ENCODE measurements around the gene C15orf39.

The C15orf39 gene

DNA sequence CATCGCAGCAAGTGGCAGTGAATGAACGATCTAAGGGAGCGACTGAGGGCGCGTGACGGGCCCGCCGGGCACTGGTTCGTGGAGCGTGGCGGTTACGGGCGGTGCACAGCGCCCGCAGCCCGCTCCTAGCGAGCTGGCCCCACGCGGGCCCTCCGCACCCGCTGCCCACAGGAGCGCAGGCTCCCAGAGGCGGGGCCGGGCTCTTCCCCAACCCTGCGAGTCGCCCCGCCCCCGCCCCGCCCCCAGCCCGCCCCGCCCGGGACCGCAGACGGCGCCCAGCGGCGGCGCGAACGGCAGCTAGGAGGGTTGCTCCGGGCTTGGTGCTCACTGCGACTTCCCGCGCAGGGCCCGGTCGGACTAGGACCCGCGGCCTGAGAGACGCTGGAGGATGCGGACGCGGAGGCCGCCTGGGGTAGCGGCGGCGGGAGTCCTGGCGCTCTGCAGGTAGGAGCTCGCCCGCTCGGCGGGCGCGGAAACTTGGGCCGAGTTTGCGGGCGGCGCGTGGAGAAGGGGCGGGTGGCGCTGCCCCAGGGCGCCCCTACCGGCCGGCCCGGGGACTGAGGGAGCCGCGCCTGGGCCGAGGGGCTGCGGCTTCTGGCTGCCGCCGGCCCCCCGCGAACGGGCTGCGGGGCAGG, at the start of gene C15orf39:
C15orf39 (plus strand) TSS at position 267 of the 635 bp plus-strand sequence. CDS start 4,167 bp downstream, outside the sequence.
- TF ChIP-seq, protein P1, sequence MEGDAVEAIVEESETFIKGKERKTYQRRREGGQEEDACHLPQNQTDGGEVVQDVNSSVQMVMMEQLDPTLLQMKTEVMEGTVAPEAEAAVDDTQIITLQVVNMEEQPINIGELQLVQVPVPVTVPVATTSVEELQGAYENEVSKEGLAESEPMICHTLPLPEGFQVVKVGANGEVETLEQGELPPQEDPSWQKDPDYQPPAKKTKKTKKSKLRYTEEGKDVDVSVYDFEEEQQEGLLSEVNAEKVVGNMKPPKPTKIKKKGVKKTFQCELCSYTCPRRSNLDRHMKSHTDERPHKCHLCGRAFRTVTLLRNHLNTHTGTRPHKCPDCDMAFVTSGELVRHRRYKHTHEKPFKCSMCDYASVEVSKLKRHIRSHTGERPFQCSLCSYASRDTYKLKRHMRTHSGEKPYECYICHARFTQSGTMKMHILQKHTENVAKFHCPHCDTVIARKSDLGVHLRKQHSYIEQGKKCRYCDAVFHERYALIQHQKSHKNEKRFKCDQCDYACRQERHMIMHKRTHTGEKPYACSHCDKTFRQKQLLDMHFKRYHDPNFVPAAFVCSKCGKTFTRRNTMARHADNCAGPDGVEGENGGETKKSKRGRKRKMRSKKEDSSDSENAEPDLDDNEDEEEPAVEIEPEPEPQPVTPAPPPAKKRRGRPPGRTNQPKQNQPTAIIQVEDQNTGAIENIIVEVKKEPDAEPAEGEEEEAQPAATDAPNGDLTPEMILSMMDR (IDR thresholded peaks at IDR 0.05; ENCODE audit: low read depth, low read length): peak; percentile 35
- DNase-seq (ENCODE audit: extremely low read depth, low read depth): peak; percentile 23

DNA sequence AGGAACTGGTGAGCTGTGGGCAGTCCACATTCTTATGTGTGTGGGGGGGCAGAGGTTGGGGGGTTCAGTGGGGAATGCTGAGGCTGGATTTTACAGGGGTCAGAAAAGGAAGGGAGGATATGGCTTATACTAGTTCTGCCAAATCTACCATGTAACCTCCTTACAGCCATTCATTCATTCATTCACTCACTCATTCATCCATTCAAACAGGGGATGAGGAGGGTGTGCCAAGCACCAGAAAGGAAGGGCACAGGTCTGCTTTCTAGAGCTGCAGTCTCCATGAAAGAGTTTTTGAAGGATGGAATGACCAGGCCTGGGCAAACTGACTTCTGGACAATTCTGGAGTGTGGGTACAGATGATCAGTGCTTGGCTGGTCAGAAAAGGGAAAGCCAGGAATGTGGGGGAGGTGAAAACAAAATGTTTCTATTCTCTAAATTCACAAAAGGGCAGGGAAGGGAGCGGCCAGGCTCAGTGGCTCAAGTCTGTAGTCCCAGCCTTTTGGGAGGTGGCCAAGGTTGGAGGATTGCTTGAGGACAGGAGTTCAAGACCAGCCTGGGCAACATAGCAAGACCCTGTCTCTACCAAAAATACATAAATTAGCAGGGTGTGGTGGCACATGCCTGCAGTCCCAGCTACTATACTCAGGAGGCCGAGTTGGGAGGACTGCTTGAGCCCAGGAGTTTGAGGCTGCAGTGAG, 49.2 kb upstream of the C15orf39 start:
- TF ChIP-seq, protein P1 (IDR thresholded peaks at IDR 0.05; ENCODE audit: low read depth, low read length): no peak

DNA sequence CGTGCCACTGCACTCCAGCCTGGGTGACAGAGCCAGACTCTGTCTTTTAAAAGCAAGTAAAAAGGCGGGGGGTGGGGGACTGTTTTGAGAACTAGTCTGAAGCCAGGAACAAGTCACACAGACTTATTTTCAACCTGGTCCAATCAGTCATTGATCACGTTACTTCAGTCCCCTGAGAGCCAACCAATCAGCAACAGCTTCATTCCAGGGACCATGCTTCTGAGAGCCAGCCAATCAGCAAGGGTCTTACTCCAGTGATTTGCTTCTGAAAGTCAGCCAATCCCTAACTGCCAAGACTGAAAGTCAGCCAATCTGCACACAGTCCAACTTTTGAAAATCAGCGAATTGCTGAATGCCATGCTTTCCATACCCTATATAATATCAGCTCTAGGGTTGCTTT, 48.6 kb upstream of the C15orf39 start:
- TF ChIP-seq, protein P1 (IDR thresholded peaks at IDR 0.05; ENCODE audit: low read depth, low read length): no peak
- no peak for DNase-seq (ENCODE audit: extremely low read depth, low read depth)

More for the DNA sequence above, 49.2 kb upstream of the C15orf39 start:
- no peak for DNase-seq (ENCODE audit: extremely low read depth, low read depth)

DNA sequence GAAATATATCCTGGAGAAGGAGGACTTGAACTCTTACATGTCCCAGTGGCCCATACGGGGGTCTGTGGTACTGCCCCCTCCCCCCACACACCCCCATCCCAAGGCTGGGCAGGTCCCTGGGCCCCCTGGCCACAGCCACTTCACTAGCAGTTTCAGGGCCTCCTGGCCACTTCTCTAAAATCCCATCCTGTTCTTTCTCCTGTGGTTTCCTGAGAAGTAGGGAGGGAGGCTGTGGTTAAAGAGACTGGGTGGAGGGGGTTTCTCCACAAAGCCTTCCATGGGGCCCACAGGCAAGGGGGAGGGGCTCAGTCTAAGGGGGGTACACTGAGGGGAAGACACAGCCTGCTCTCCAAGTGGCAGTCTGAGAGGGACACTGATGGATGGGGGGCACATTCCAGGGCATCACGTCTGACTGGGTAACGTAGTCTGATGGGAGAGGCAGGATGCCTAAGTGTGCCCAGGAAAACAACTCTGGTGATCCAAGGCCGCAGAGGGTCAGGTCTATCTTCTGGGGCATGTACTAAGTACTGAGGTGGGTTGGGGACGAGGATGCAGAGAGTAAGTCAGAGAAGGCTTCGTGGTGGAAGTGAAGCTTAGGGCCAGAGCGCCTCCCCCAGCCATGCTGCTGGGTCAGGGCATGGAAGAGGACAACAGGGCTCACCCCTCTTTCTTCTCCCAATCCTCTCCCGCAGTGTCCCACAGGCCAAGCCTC, 48.0 kb upstream of the C15orf39 start:
- TF ChIP-seq, protein P1 (IDR thresholded peaks at IDR 0.05; ENCODE audit: low read depth, low read length): no peak
- no peak for DNase-seq (ENCODE audit: extremely low read depth, low read depth)

DNA sequence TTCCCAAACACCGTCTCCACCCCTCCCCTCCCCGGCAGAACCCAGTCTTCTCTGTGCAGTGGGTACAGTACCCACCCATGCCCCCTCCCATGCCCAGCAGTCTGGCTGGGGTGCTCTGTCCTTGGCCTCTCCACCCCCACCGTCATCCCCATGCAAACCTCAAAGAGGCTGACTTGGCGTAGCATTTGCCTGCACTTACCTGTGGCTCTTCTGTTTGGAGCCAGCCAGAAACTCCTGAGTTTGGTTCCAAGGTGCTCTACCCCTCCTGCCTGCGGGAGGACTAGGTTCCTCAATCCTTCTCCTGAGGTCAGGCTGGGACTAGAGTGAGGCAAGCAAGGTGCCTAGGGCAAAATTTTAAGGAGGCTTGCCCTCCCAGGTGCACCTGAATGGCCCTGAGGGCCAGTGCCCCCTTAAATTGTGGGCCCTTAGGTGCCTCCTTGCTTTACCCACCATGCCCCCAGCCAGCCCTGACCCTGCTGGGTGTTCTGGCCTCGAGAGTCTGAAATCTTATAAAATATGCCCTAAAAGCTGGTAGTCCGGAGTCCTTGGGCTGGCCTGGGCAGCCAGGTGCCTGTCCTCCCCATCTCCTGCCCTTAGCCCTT, 47.1 kb upstream of the C15orf39 start:
- no peak for DNase-seq (ENCODE audit: extremely low read depth, low read depth)
- TF ChIP-seq, protein P1 (IDR thresholded peaks at IDR 0.05; ENCODE audit: low read depth, low read length): no peak

DNA sequence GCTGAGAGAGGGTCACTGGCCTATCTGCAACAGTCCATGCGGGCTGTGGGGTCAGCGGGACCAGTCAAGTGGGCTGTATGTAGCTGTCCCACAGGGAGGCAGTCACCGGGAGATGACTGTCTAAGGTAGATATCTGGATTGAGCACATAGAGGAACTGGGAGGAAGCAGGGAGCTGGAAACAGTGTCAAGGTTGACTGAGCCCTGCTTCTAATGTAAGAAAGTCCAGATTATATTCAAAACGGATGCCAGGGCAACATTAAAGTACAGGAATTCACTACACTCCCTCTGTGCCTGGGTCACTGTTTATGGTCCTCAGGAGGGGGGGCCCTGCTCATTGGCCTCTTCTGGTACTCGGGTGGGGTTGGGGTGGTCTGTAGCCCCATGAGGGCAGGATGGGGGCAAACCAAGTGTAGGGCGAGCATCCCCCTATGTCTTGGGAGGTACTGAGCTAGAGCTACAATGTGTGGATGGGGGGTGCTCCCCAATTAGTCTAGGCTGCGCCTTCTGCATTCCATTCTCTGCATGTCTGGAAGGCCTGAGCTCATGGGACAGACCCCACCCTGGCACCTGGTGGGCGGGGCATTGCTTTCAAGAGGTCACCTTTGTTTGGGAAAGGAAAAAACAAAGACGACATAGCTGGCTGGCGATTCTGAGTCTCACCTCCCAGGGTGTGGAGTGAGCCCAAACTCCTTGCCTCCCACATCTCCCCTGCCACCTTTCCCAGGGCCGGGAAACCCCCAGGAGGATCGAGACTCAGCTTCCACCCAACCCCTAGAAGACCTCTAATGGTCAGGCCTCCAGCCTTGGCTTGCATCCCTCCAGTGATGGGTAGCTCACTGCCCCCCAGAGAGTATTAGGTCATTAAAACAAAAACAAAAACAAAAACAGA, 45.1 kb upstream of the C15orf39 start:
- DNase-seq (ENCODE audit: extremely low read depth, low read depth): no peak
- TF ChIP-seq, protein P1 (IDR thresholded peaks at IDR 0.05; ENCODE audit: low read depth, low read length): no peak
